MCF 10A (cell line): Measurements from ENCODE around the gene ORC3. TPM values are rescaled to one million over a fixed set of nuclear protein-coding genes. Genes with fewer than 3 reads are reported as not detected.

ENCODE experiments used
- BruUV-seq: library from RNA; stranded (reverse); fragments of 400-500 nt; replicated peaks from 2 replicates; lab custom pipeline; 2021; lab: Mats Ljungman, UMichigan
- CTCF ChIA-PET: fragments of 300-600 bp; sonication (Branson Sonifier 250); formaldehyde crosslinking; extraction: SDS; loops from one replicate; lab custom pipeline; 2021; ENCODE audit warnings: antibody characterized with exemption, inconsistent platforms; lab: Yijun Ruan, JAX
- POLR2A ChIA-PET: fragments of 300-600, 350-650 bp; sonication (Branson Sonifier 250); formaldehyde crosslinking; extraction: SDS; loops from one replicate; lab custom pipeline; 2020; ENCODE audit warnings: antibody characterized with exemption, inconsistent platforms; lab: Yijun Ruan, JAX
- DNase-seq: peaks from one replicate; pipeline ENCODE4 v3.0.0-alpha.2; 2018; ENCODE audit not compliant: unreplicated experiment
- H3K27ac Mint-ChIP-seq: one replicate; pipeline ENCODE4 v1.8.0; 2022; ENCODE audit warnings: mild to moderate bottlenecking, low read depth, mixed read lengths; ENCODE audit not compliant: unreplicated experiment
- H3K27me3 Mint-ChIP-seq: one replicate; pipeline ENCODE4 v1.8.0; 2022; ENCODE audit warnings: mixed read lengths; ENCODE audit not compliant: insufficient read depth, unreplicated experiment
- H3K36me3 Mint-ChIP-seq: one replicate; pipeline ENCODE4 v1.8.0; 2022; ENCODE audit warnings: mild to moderate bottlenecking, moderate library complexity, mixed read lengths; ENCODE audit not compliant: insufficient read depth, unreplicated experiment
- H3K4me1 Mint-ChIP-seq: one replicate; pipeline ENCODE4 v1.8.0; 2022; ENCODE audit warnings: mixed read lengths; ENCODE audit not compliant: insufficient read depth, unreplicated experiment
- H3K4me3 Mint-ChIP-seq: one replicate; pipeline ENCODE4 v1.8.0; 2022; ENCODE audit warnings: mild to moderate bottlenecking, moderate library complexity, mixed read lengths; ENCODE audit not compliant: unreplicated experiment
- H3K9me3 Mint-ChIP-seq: one replicate; pipeline ENCODE4 v1.8.0; 2022; ENCODE audit warnings: mixed read lengths; ENCODE audit not compliant: unreplicated experiment
- CTCF ChIP-seq: fragments of 200-600 bp; IDR thresholded peaks from one replicate; pipeline ENCODE4 v1.8.0; 2022; ENCODE audit warnings: antibody characterized with exemption, mild to moderate bottlenecking; ENCODE audit not compliant: unreplicated experiment
- intact Hi-C: fragments of 100-400 bp; cut with micrococcal nuclease; formaldehyde crosslinking; loops from 2 replicates; pipeline ENCODE4 v1.14.1; 2022
- total RNA-seq: library from RNA; stranded (reverse); gene quantifications from 2 replicates; pipeline ENCODE4 v1.2.3, GENCODE V29; 2022

Gene ORC3
- total RNA-seq, 1 experiment from 2014 or later: 21.1 TPM

DNA sequence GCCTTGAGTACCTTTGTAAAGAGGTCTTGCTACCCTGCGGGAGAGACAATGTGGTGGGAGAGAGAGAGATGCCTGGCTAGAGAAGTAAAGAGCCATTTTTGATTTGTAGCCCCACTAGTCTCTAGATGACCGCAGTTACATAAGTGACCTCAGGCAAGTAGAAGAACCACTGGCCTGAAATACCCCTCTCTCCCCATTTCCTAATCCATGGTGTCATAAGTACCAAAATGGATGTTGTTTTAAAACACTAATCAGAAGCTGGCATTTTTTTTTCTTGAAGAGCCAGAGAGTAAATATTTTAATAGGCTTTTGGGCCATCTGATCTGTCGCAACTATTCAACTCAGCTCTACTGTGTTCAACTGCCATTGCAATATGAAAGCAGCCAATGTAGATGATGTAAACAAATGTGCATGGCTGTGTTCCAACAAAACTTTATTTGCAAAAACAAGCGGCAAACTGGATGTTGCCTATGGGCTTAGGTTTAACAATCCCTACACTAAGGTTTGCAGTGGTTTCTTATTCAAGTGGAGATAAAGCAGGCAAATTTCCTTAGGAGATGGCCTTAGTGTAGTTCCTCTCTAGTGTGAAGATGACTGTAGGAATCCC is 36.7 kb upstream of the ORC3 start:
- POLR2A ChIA-PET: interaction anchor here (0.7 to 1.2 kb wide), 2 partner anchors 19 to 232 kb away, joined by 3 read pairs; no protein-coding TSS in a partner anchor
- H3K27me3 Mint-ChIP-seq: no peaks in the 10 kb centered on the region
- no TSS peak for BruUV-seq
- H3K4me3 Mint-ChIP-seq: no peak overlapping the region
- no peaks in the 10 kb centered on the region for H3K4me1 Mint-ChIP-seq
- no peak for TF ChIP-seq CTCF
- CTCF ChIA-PET: no interaction called here
- no peak for DNase-seq
- no peaks in the 10 kb centered on the region for H3K9me3 Mint-ChIP-seq
- peaks cover 60% of the 10 kb centered on the region for H3K36me3 Mint-ChIP-seq
- no peak overlapping the region for H3K27ac Mint-ChIP-seq
- intact Hi-C loops: no loop called here

GRCh38 chr6:87555506-87555905 is 34.4 kb upstream of the ORC3 start:
- POLR2A ChIA-PET: no interaction called here
- TF ChIP-seq CTCF: no peak
- no peaks in the 10 kb centered on the region for H3K4me1 Mint-ChIP-seq

DNA sequence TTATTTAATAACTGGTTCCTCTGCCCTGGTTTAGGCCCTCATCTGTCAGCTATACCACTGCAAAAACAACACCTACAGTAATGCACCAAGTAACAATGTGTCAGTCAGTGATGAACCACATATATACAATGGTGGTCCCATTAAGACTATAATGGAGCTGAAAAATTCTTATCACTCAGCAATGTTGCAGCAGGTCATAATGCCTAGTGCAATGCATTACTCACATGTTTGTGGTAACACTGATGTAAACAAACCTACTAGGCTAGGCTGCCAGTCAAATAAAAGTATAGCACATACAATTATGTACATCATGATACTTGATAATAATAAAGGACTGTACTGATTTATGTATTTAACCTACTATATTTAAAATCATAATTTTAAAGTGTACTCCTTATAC is 31.5 kb upstream of the ORC3 start:
- Mint-ChIP-seq H3K4me3 (no peak overlapping the region), H3K27ac (no peak overlapping the region), H3K4me1 (no peaks in the 10 kb centered on the region), H3K27me3 (no peaks in the 10 kb centered on the region), H3K9me3 (no peaks in the 10 kb centered on the region), H3K36me3 (peaks cover 44% of the 10 kb centered on the region)
- CTCF ChIA-PET: no interaction called here
- POLR2A ChIA-PET: interaction anchor here (0.5 to 0.9 kb wide), 2 partner anchors 13 to 167 kb away, joined by 3 read pairs; no protein-coding TSS in a partner anchor
- no TSS peak for BruUV-seq
- intact Hi-C loops: no loop called here
- no peak for TF ChIP-seq CTCF
- no peak for DNase-seq

More at GRCh38 chr6:87555506-87555905, 34.4 kb upstream of the ORC3 start:
- intact Hi-C loops: no loop called here
- Mint-ChIP-seq H3K27ac (no peak overlapping the region), H3K36me3 (peaks cover 48% of the 10 kb centered on the region), H3K4me3 (no peak overlapping the region), H3K9me3 (no peaks in the 10 kb centered on the region), H3K27me3 (no peaks in the 10 kb centered on the region)
- DNase-seq: no peak
- BruUV-seq: no TSS peak
- CTCF ChIA-PET: no interaction called here

GRCh38 chr6:87561017-87561416 is 28.9 kb upstream of the ORC3 start:
- Mint-ChIP-seq H3K4me3 (no peak overlapping the region), H3K36me3 (peaks cover 45% of the 10 kb centered on the region), H3K4me1 (no peaks in the 10 kb centered on the region), H3K9me3 (no peaks in the 10 kb centered on the region), H3K27me3 (no peaks in the 10 kb centered on the region), H3K27ac (no peak overlapping the region)
- intact Hi-C loops: no loop called here
- no TSS peak for BruUV-seq
- ChIA-PET POLR2A (no interaction called here), CTCF (interaction anchor here (0.7 to 1.0 kb wide), 2 partner anchors 29 to 99 kb away, joined by 3 to 5 read pairs; no protein-coding TSS in a partner anchor)
- DNase-seq: no peak
- no peak for TF ChIP-seq CTCF
